ENCODE data around the gene CLSTN2.

DNA sequence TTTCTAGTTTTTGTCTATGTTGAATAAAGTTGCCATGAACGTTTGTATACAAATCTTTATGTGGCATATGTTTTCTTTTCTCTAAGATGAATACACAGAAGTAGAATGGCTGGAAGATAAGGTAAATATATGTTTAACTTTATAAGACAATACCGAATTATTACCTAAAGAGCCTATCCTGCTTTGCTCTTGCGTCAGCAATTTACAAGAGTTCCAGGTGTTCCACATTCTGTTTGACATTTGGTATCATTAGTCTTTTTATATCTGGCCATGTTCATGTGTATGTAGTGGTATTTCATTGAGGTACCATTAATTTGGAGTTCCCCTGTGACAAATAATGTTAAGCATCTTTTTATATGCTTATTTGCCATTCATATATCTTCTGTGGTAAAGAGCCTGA is 668.8 kb downstream of the CLSTN2 start:
- TF ChIP-seq, protein P1, sequence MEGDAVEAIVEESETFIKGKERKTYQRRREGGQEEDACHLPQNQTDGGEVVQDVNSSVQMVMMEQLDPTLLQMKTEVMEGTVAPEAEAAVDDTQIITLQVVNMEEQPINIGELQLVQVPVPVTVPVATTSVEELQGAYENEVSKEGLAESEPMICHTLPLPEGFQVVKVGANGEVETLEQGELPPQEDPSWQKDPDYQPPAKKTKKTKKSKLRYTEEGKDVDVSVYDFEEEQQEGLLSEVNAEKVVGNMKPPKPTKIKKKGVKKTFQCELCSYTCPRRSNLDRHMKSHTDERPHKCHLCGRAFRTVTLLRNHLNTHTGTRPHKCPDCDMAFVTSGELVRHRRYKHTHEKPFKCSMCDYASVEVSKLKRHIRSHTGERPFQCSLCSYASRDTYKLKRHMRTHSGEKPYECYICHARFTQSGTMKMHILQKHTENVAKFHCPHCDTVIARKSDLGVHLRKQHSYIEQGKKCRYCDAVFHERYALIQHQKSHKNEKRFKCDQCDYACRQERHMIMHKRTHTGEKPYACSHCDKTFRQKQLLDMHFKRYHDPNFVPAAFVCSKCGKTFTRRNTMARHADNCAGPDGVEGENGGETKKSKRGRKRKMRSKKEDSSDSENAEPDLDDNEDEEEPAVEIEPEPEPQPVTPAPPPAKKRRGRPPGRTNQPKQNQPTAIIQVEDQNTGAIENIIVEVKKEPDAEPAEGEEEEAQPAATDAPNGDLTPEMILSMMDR (IDR thresholded peaks at IDR 0.05): no peak
- no peak for TF ChIP-seq POLR2A (IDR thresholded peaks at IDR 0.05)
